Right atrium auricular region (tissue), 2 donors: ENCODE results near the gene BBS1. TPM values are rescaled to one million over a fixed set of nuclear protein-coding genes. Genes with fewer than 3 reads are reported as not detected.

ENCODE experiments used
- DNase-seq: peaks from one replicate; pipeline ENCODE4 v3.0.0-alpha.2; 2019; ENCODE audit warnings: low spot score
- H3K27ac ChIP-seq, 2 donors: fragments of 200-600 bp; sonication (generic); 1 replicate in 1 of 2; 2 replicates in 1 of 2; pipeline ENCODE4 v1.5.1; 2016 to 2019
- H3K27me3 ChIP-seq, 2 donors: fragments of 200-600 bp; sonication (generic); one replicate each; pipeline versions ENCODE4 v1.5.1 to v1.6.0; 2017 to 2019
- H3K36me3 ChIP-seq: fragments of 200-600 bp; sonication (generic); one replicate; pipeline ENCODE4 v1.5.1; 2016
- H3K4me1 ChIP-seq, 2 donors: fragments of 200-600 bp; sonication (generic); one replicate each; pipeline versions ENCODE4 v1.5.1 to v1.6.0; 2017 to 2019
- H3K4me3 ChIP-seq, 2 donors: fragments of 200-600 bp; sonication (generic); 1 replicate in 1 of 2; 2 replicates in 1 of 2; pipeline ENCODE4 v1.5.1; 2017 to 2019; ENCODE audit warnings: mild to moderate bottlenecking in 1 of 2, moderate library complexity in 1 of 2
- H3K9me3 ChIP-seq, 2 donors: fragments of 200-600 bp; sonication (generic); one replicate each; pipeline ENCODE4 v1.5.1; 2019
- total RNA-seq, 2 donors: library from RNA; depleted of rRNA; stranded (reverse); fragments of >200 nt; gene quantifications; one replicate each; pipeline ENCODE4 v1.1.0, GENCODE V29; 2016
- TF ChIP-seq, protein P1 (sequence below), 2 donors: fragments of 200-600 bp; sonication (generic); IDR thresholded peaks; one replicate each; pipeline ENCODE4 v1.5.1; 2019; ENCODE audit warnings: antibody characterized with exemption in 2 of 2

Gene BBS1
- total RNA-seq, 2 donors from 2014 or later: 37.0 to 38.7 TPM

DNA sequence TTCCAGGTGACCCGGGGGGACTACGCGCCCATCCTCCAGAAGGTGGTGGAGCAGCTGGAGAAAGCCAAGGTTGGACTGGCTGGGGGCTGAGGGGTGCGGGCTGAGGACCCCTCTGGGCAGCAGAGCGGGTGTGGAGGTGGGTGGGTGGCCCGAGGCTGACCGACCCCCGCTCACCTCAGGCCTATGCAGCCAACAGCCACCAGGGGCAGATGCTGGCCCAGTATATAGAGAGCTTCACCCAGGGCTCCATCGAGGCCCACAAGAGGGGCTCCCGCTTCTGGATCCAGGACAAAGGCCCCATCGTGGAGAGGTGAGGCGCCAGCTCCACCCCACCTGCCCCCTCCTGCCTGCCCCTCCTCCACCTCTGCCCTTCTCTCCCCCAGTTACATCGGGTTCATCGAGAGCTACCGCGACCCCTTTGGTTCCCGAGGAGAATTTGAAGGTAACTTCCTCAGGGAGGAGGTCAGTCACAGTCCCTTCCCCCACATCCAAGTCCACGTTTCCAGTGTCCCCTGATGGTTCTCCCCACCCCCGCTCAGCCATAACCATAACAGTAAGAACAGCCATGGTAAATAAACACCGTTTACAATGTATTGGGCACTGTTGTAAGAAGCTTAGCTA, 19.0 kb upstream of the BBS1 start:
- Histone ChIP-seq H3K27me3 (no peaks in the 10 kb centered on the region), H3K4me1 (no peaks in the 10 kb centered on the region), H3K27ac (no peak overlapping the region), H3K36me3 (peaks cover 6% of the 10 kb centered on the region), H3K4me3 (no peak overlapping the region), H3K9me3 (no peaks in the 10 kb centered on the region)
- DNase-seq: no peak
- TF ChIP-seq, protein P1, sequence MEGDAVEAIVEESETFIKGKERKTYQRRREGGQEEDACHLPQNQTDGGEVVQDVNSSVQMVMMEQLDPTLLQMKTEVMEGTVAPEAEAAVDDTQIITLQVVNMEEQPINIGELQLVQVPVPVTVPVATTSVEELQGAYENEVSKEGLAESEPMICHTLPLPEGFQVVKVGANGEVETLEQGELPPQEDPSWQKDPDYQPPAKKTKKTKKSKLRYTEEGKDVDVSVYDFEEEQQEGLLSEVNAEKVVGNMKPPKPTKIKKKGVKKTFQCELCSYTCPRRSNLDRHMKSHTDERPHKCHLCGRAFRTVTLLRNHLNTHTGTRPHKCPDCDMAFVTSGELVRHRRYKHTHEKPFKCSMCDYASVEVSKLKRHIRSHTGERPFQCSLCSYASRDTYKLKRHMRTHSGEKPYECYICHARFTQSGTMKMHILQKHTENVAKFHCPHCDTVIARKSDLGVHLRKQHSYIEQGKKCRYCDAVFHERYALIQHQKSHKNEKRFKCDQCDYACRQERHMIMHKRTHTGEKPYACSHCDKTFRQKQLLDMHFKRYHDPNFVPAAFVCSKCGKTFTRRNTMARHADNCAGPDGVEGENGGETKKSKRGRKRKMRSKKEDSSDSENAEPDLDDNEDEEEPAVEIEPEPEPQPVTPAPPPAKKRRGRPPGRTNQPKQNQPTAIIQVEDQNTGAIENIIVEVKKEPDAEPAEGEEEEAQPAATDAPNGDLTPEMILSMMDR (IDR thresholded peaks at IDR 0.05): peak in 1 of 2 donors; percentile 20

DNA sequence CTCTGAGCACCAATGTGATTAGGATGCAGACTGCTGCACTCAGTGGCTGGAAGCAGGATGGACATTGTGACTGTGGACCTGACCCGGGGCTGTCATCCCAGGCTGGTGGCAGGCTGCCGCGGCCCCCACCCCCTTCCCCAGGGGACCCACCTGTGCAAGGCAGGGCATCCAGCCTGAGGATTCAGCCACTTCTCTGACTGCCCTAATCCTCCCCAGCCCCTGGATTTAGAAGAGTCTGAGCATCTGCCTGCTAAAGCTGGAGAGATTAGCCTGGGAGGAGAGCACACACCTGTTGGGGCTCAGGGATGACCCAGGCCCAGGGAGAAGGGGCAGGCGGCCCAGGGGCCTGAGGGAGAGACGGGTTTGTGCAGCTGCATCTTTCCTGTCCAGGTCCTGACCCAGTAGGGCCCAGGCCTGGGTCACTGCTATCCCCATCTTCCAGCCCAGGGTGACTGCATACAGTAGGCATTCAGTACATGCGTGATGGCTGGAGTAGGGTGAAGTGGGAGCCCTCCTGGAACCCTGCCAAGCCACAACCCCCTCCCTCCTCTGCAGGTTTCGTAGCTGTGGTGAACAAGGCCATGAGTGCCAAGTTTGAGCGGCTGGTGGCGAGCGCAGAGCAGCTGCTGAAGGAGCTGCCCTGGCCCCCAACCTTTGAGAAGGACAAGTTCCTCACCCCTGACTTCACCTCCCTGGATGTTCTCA, 18.1 kb upstream of the BBS1 start:
- TF ChIP-seq, protein P1 (IDR thresholded peaks at IDR 0.05): no peak
- DNase-seq: no peak
- Histone ChIP-seq H3K4me1 (no peaks in the 10 kb centered on the region), H3K4me3 (no peak overlapping the region), H3K27ac (no peak overlapping the region), H3K9me3 (no peaks in the 10 kb centered on the region), H3K36me3 (peaks cover 6% of the 10 kb centered on the region), H3K27me3 (no peaks in the 10 kb centered on the region)

DNA sequence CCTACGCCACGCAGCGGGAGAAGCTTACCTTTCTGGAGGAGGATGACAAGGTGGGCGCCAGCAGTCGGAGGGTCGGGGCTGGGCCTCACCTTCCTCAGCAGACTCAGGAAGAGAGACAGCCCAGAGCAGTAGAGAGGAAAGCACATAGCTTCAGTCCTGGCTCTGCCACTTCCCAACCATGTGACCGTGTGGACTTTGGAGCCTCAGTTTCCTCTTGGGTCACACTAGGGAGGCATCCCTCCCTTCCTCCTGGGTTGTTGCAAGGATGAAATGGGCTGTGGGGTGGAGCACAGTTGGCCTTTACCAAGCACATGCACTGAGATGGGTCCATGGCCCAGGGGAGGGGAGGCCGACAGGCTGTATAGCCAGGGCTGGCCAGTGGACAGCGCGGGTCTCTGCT, 17.3 kb upstream of the BBS1 start:
- TF ChIP-seq, protein P1 (IDR thresholded peaks at IDR 0.05): no peak
- no peak overlapping the region for H3K4me3 ChIP-seq
- no peak overlapping the region for H3K27ac ChIP-seq
- H3K4me1 ChIP-seq: no peaks in the 10 kb centered on the region
- DNase-seq: no peak
- H3K9me3 ChIP-seq: no peaks in the 10 kb centered on the region
- no peaks in the 10 kb centered on the region for H3K27me3 ChIP-seq
- H3K36me3 ChIP-seq: peaks cover 6% of the 10 kb centered on the region

DNA sequence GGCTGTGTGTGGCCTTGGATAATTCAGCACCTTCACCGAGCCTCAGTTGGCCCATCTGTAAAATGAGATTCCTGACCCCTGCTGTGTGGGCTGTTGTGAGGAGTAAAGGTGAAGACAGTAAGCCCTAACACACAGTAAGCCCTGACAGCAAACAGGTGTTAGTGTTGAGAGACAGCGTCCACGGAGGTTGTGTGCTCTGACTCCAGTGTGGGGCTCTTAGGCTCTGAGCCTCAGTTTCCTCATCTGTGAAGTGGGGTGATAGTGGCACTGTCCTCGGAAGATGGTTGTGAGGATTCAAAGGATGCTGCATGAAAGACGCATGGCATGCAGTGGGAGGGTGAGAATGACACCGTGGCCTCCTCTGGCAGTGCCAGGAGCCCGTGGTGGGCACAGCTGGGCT, 16.0 kb upstream of the BBS1 start:
- H3K27ac ChIP-seq: no peak overlapping the region
- no peaks in the 10 kb centered on the region for H3K27me3 ChIP-seq
- H3K36me3 ChIP-seq: peaks cover 6% of the 10 kb centered on the region
- no peak overlapping the region for H3K4me3 ChIP-seq
- TF ChIP-seq, protein P1 (IDR thresholded peaks at IDR 0.05): no peak
- no peaks in the 10 kb centered on the region for H3K9me3 ChIP-seq
- DNase-seq: no peak
- H3K4me1 ChIP-seq: no peaks in the 10 kb centered on the region

DNA sequence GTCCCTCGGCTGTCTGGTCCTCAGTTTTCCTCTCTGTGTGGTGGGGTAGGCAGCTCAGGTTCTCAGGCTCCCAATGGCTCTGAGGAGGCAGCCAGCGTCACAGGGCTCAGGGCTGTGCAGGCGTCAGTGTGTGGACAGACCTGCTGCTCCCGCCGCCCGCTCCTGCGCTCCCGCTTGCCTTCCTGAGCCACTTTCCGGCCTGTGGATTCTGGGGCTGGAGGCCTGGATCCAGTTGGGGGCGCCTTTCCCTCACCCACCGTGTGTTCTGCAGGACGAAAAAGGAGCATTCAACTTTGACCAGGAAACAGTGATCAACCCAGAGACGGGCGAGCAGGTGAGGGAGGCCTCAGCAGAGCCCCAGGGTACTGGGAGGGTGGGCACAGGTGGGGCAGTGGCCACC, 15.5 kb upstream of the BBS1 start:
- H3K4me3 ChIP-seq: no peak overlapping the region
- H3K36me3 ChIP-seq: peaks cover 6% of the 10 kb centered on the region
- H3K4me1 ChIP-seq: no peaks in the 10 kb centered on the region
- DNase-seq: no peak
- no peak overlapping the region for H3K27ac ChIP-seq
- H3K9me3 ChIP-seq: no peaks in the 10 kb centered on the region
- no peaks in the 10 kb centered on the region for H3K27me3 ChIP-seq
- TF ChIP-seq, protein P1 (IDR thresholded peaks at IDR 0.05): no peak
